ENCODE measurements around the gene PROSER3. TPM values are rescaled to one million over a fixed set of nuclear protein-coding genes. Genes with fewer than 3 reads are reported as not detected.

PROSER3 gene
- total and polyA plus RNA-seq, 2 of the 4 experiments (the other 2 are of a cell fraction), result 5.4 to 21.8 TPM

DNA sequence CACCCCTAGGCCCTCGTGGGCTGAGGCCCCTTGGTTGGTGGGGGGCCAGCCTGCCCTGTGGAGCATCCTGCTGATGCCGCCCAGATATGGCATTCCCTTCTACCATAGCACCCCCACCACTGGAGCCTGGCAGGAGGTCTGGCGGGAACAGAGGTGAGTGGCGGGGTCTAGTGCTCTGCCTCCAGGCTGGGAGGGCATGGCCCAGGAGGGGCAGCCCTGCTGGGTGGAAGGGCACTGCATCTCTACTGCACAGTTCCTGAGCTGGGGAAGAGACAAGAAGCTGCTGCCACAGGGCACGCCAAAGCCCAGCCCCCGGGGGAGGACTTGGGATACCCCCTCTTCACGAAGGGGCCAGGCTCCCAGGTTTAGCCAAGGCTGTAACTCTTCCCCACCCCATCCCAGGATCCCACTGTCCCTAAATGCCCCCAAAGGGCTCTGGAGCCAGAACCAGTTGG is 42.6 kb upstream of the PROSER3 start:
- Histone ChIP-seq H3K9me3 (ENCODE audit: control insufficient read depth, insufficient read depth, low read length) (no peaks in the 10 kb centered on the region), H3K27ac (ENCODE audit: insufficient read depth, low read length) (no peak overlapping the region), H3K4me1 (ENCODE audit: control insufficient read depth, insufficient read depth, low read length) (peaks cover 14% of the 10 kb centered on the region), H4K5ac (ENCODE audit: low read depth, low read length) (no peak overlapping the region), H2BK20ac (ENCODE audit: low read depth, low read length) (no peak overlapping the region), H4K20me1 (ENCODE audit: insufficient read depth, low read length) (peaks cover 13% of the 10 kb centered on the region), H3K27me3 (ENCODE audit: control insufficient read depth, insufficient read depth, low read length) (no peaks in the 10 kb centered on the region), H3K36me3 (ENCODE audit: control insufficient read depth, insufficient read depth, low read length) (peaks cover 3% of the 10 kb centered on the region; the same call in 1 of the 2 replicates), H3K4ac (ENCODE audit: low read depth, low read length) (no peak overlapping the region), H3K4me3 (ENCODE audit: insufficient read depth, low read depth, low read length) (no peak overlapping the region), H2AFZ (replicated peaks; ENCODE audit: low read length, poor library complexity) (no peak overlapping the region), H3K4me2 (ENCODE audit: low read depth, low read length) (no peak overlapping the region), H4K8ac (ENCODE audit: low read depth in 2 of 2, low read length in 2 of 2) (no peak overlapping the region), H2BK15ac (ENCODE audit: low read depth, low read length) (no peak overlapping the region), H3K23ac (ENCODE audit: low read depth, low read length) (no peak overlapping the region), H3K18ac (ENCODE audit: low read depth, low read length) (no peak overlapping the region), H2AK5ac (ENCODE audit: low read depth, low read length) (no peak overlapping the region), H3K79me1 (ENCODE audit: low read depth in 1 of 2, low read length in 2 of 2) (peaks cover 4 to 30% of the 10 kb centered on the region in 2 experiments; a peak in 2 of 4 replicates), H2BK5ac (ENCODE audit: low read depth, low read length, poor library complexity, severe bottlenecking) (no peak overlapping the region), H3K9ac (ENCODE audit: low read depth, low read length) (no peak overlapping the region), H2BK120ac (ENCODE audit: low read depth, low read length) (no peak overlapping the region), H3K9me1 (ENCODE audit: insufficient read depth, low read length) (no peaks in the 10 kb centered on the region; the same call in 1 of the 2 replicates), H4K91ac (ENCODE audit: insufficient read depth, low read depth, low read length) (no peak overlapping the region), H3K56ac (ENCODE audit: extremely low read depth, insufficient read depth, low read length) (no peak overlapping the region), H3K14ac (replicated peaks; ENCODE audit: low read depth, low read length) (no peak overlapping the region), H2AK9ac (replicated peaks; ENCODE audit: low read depth, low read length, poor library complexity) (no peak overlapping the region)
- intact Hi-C loops (cut with micrococcal nuclease), result no loop called here
- in situ Hi-C loops (cut with MboI; ENCODE audit: low sequenced_read_pairs), result loop anchor here (5.0 kb wide), 1 partner anchor 168 kb away; the partner anchor contains the start of gene TMEM147
- POLR2A ChIA-PET (ENCODE audit: unreplicated experiment), result no interaction called here
- CTCF ChIA-PET, result no interaction called here
- WGBS, 2 experiments (ENCODE audit: extremely low coverage in 2 of 2, insufficient read length in 1 of 2), result no CpG with 5 or more reads among the region's 7 CpGs
- BruUV-seq (replicated peaks), result no TSS peak
- TF ChIP-seq RFX5 (IDR thresholded peaks at IDR 0.05; ENCODE audit: low read depth, low read length) (no peak), BHLHE40 (IDR thresholded peaks at IDR 0.05; ENCODE audit: low read depth, low read length) (no peak), NFE2L2 (IDR thresholded peaks at IDR 0.05; ENCODE audit: low read depth, low read length) (no peak), POLR2A (IDR thresholded peaks at IDR 0.05; ENCODE audit: low read depth, low read length) (no peak), USF2 (IDR thresholded peaks at IDR 0.05; ENCODE audit: low read depth, low read length) (no peak), RCOR1 (IDR thresholded peaks at IDR 0.05; ENCODE audit: insufficient replicate concordance, low read length) (no peak), MXI1 (IDR thresholded peaks at IDR 0.05; ENCODE audit: borderline replicate concordance, low read depth, low read length) (no peak), ELK1 (IDR thresholded peaks at IDR 0.05; ENCODE audit: borderline replicate concordance, low read depth, low read length) (no peak)
- dilution Hi-C loops (cut with HindIII; ENCODE audit: low sequenced_read_pairs, unreplicated experiment), result no loop called here
- DNase-seq, result no peak
- ATAC-seq (ENCODE audit: low read depth), result no peak

Data from IMR-90 (cell line).